ENCODE measurements around the gene LSMEM2. TPM values are rescaled to one million over a fixed set of nuclear protein-coding genes. Genes with fewer than 3 reads are reported as not detected.

Gene LSMEM2
- total RNA-seq, 1 experiment from 2014 or later: 0.57 TPM

- Mint-ChIP-seq H3K27ac (no peak overlapping the region), H3K4me1 (peaks cover 48% of the 10 kb centered on the region), H3K9me3 (no peaks in the 10 kb centered on the region), H3K4me3 (no peak overlapping the region), H3K36me3 (no peaks in the 10 kb centered on the region), H3K27me3 (ENCODE audit: low read depth) (no peaks in the 10 kb centered on the region; the same call in none of the 2 replicates)
- no peak for ATAC-seq
- TF ChIP-seq TEAD4 (CRISPR knock-in tag; IDR thresholded peaks at IDR 0.05) (no peak), ZNF263 (CRISPR knock-in tag; IDR thresholded peaks at IDR 0.05; ENCODE audit: low read depth) (no peak), OVOL2 (CRISPR knock-in tag; IDR thresholded peaks at IDR 0.05; ENCODE audit: borderline replicate concordance) (no peak), ETV6 (CRISPR knock-in tag; IDR thresholded peaks at IDR 0.05) (no peak), RELA (CRISPR knock-in tag; IDR thresholded peaks at IDR 0.05; ENCODE audit: borderline replicate concordance) (no peak), ZNF425 (CRISPR knock-in tag; conservative IDR thresholded peaks at IDR 0.05) (no peak), JUN (CRISPR knock-in tag; IDR thresholded peaks at IDR 0.05) (no peak), NFE2L1 (CRISPR knock-in tag; IDR thresholded peaks at IDR 0.05) (no peak), GABPB1 (CRISPR knock-in tag; IDR thresholded peaks at IDR 0.05) (no peak), ZNF671 (CRISPR knock-in tag; IDR thresholded peaks at IDR 0.05) (no peak), ZNF532 (CRISPR knock-in tag; IDR thresholded peaks at IDR 0.05; ENCODE audit: borderline replicate concordance) (no peak)
- TF ChIP-seq, protein P1, sequence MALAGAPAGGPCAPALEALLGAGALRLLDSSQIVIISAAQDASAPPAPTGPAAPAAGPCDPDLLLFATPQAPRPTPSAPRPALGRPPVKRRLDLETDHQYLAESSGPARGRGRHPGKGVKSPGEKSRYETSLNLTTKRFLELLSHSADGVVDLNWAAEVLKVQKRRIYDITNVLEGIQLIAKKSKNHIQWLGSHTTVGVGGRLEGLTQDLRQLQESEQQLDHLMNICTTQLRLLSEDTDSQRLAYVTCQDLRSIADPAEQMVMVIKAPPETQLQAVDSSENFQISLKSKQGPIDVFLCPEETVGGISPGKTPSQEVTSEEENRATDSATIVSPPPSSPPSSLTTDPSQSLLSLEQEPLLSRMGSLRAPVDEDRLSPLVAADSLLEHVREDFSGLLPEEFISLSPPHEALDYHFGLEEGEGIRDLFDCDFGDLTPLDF (CRISPR knock-in tag; IDR thresholded peaks at IDR 0.05): no peak
- TF ChIP-seq, protein P2, sequence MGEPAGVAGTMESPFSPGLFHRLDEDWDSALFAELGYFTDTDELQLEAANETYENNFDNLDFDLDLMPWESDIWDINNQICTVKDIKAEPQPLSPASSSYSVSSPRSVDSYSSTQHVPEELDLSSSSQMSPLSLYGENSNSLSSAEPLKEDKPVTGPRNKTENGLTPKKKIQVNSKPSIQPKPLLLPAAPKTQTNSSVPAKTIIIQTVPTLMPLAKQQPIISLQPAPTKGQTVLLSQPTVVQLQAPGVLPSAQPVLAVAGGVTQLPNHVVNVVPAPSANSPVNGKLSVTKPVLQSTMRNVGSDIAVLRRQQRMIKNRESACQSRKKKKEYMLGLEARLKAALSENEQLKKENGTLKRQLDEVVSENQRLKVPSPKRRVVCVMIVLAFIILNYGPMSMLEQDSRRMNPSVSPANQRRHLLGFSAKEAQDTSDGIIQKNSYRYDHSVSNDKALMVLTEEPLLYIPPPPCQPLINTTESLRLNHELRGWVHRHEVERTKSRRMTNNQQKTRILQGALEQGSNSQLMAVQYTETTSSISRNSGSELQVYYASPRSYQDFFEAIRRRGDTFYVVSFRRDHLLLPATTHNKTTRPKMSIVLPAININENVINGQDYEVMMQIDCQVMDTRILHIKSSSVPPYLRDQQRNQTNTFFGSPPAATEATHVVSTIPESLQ (CRISPR knock-in tag; IDR thresholded peaks at IDR 0.05): no peak
- TF ChIP-seq, protein P3, sequence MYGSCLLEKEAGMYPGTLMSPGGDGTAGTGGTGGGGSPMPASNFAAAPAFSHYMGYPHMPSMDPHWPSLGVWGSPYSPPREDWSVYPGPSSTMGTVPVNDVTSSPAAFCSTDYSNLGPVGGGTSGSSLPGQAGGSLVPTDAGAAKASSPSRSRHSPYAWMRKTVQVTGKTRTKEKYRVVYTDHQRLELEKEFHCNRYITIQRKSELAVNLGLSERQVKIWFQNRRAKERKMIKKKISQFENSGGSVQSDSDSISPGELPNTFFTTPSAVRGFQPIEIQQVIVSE (CRISPR knock-in tag; IDR thresholded peaks at IDR 0.05; ENCODE audit: borderline replicate concordance): no peak
- TF ChIP-seq, protein P4, sequence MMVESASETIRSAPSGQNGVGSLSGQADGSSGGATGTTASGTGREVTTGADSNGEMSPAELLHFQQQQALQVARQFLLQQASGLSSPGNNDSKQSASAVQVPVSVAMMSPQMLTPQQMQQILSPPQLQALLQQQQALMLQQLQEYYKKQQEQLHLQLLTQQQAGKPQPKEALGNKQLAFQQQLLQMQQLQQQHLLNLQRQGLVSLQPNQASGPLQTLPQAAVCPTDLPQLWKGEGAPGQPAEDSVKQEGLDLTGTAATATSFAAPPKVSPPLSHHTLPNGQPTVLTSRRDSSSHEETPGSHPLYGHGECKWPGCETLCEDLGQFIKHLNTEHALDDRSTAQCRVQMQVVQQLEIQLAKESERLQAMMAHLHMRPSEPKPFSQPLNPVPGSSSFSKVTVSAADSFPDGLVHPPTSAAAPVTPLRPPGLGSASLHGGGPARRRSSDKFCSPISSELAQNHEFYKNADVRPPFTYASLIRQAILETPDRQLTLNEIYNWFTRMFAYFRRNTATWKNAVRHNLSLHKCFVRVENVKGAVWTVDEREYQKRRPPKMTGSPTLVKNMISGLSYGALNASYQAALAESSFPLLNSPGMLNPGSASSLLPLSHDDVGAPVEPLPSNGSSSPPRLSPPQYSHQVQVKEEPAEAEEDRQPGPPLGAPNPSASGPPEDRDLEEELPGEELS (CRISPR knock-in tag; IDR thresholded peaks at IDR 0.05): no peak
- TF ChIP-seq, protein P5, sequence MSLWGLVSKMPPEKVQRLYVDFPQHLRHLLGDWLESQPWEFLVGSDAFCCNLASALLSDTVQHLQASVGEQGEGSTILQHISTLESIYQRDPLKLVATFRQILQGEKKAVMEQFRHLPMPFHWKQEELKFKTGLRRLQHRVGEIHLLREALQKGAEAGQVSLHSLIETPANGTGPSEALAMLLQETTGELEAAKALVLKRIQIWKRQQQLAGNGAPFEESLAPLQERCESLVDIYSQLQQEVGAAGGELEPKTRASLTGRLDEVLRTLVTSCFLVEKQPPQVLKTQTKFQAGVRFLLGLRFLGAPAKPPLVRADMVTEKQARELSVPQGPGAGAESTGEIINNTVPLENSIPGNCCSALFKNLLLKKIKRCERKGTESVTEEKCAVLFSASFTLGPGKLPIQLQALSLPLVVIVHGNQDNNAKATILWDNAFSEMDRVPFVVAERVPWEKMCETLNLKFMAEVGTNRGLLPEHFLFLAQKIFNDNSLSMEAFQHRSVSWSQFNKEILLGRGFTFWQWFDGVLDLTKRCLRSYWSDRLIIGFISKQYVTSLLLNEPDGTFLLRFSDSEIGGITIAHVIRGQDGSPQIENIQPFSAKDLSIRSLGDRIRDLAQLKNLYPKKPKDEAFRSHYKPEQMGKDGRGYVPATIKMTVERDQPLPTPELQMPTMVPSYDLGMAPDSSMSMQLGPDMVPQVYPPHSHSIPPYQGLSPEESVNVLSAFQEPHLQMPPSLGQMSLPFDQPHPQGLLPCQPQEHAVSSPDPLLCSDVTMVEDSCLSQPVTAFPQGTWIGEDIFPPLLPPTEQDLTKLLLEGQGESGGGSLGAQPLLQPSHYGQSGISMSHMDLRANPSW (CRISPR knock-in tag; conservative IDR thresholded peaks at IDR 0.05; ENCODE audit: low read depth): no peak
- CTCF ChIA-PET: interaction anchor here (1.0 to 12.5 kb wide), 8 partner anchors 9 to 72 kb away, joined by 4 to 145 read pairs (median 14); partner anchors contain the start of gene GNAT1
- no peak for DNase-seq (ENCODE audit: low spot score)
- POLR2A ChIA-PET: interaction anchor here (1.8 kb wide), 1 partner anchor 25 kb away, joined by 6 read pairs; no protein-coding TSS in a partner anchor
Measured at GRCh38 chr3:50266017-50266416, 12.9 kb upstream of the LSMEM2 start.

Data from WTC11 (cell line).